Loucy (cell line): ENCODE data around the gene OSGIN1.

Source experiments
- H2AFZ ChIP-seq: fragments of 200-600 bp; sonication (generic); 2 replicates; pipeline ENCODE4 v1.6.0; 2016; ENCODE audit warnings: antibody characterized with exemption, mild to moderate bottlenecking, low read length, moderate library complexity
- H3F3A ChIP-seq: fragments of 200-600 bp; 2 replicates; pipeline ENCODE4 v1.6.0; 2016; ENCODE audit warnings: antibody characterized with exemption, low read depth, mild to moderate bottlenecking
- H3K27me3 ChIP-seq: fragments of 200-600 bp; sonication (generic); 2 replicates; pipeline ENCODE4 v1.6.1; 2014; ENCODE audit warnings: low read length, mild to moderate bottlenecking; ENCODE audit not compliant: insufficient read depth, poor library complexity, severe bottlenecking
- H3K36me3 ChIP-seq: fragments of 200-600 bp; sonication (generic); 2 replicates; pipeline ENCODE4 v1.6.1; 2016; ENCODE audit warnings: low read length; ENCODE audit not compliant: insufficient read depth
- H3K4me1 ChIP-seq: fragments of 200-600 bp; sonication (generic); 2 replicates; pipeline ENCODE4 v1.5.1; 2014; ENCODE audit warnings: low read length, mild to moderate bottlenecking; ENCODE audit not compliant: insufficient read depth, poor library complexity, severe bottlenecking
- H3K4me2 ChIP-seq: fragments of 200-600 bp; sonication (generic); 2 replicates; pipeline ENCODE4 v1.6.0; 2014; ENCODE audit warnings: antibody characterized with exemption, low read length, low read depth, mild to moderate bottlenecking; ENCODE audit not compliant: poor library complexity, severe bottlenecking
- H3K4me3 ChIP-seq: fragments of 200-600 bp; sonication (generic); 2 replicates; pipeline ENCODE4 v1.5.1; 2014; ENCODE audit warnings: low read length, mild to moderate bottlenecking, mixed read lengths; ENCODE audit not compliant: poor library complexity, severe bottlenecking
- H3K79me2 ChIP-seq: fragments of 200-600 bp; sonication (generic); 2 replicates; pipeline ENCODE4 v1.6.1; 2014; ENCODE audit warnings: low read length; ENCODE audit not compliant: insufficient read depth
- H3K9ac ChIP-seq: fragments of 200-600 bp; sonication (generic); 2 replicates; pipeline ENCODE4 v1.6.0; 2014; ENCODE audit warnings: mild to moderate bottlenecking, low read depth, low read length, moderate library complexity; ENCODE audit not compliant: poor library complexity, severe bottlenecking
- H3K9me2 ChIP-seq: fragments of 200-600 bp; sonication (generic); replicated peaks from 2 replicates; pipeline ENCODE4 v1.6.1; 2016; ENCODE audit warnings: low read depth, low read length, mixed read lengths
- H3K9me3 ChIP-seq: fragments of 200-600 bp; sonication (generic); 2 replicates; pipeline ENCODE4 v1.6.1; 2014; ENCODE audit warnings: mild to moderate bottlenecking, antibody characterized with exemption, low read length, low read depth; ENCODE audit not compliant: insufficient read depth
- H4K20me1 ChIP-seq: fragments of 200-600 bp; sonication (generic); 2 replicates; pipeline ENCODE4 v1.6.0; 2014; ENCODE audit warnings: antibody characterized with exemption, low read length, mild to moderate bottlenecking; ENCODE audit not compliant: insufficient read depth, poor library complexity, severe bottlenecking
- CTCF ChIP-seq: fragments of 200-600 bp; sonication (generic); conservative IDR thresholded peaks from 2 replicates; pipeline ENCODE4 v1.5.1; 2014; ENCODE audit warnings: mild to moderate bottlenecking, antibody characterized with exemption, low read length
- EZH2phosphoT487 ChIP-seq: fragments of 200-600 bp; IDR thresholded peaks from 2 replicates; pipeline ENCODE4 v1.6.1; 2018; ENCODE audit warnings: antibody characterized with exemption, mild to moderate bottlenecking, moderate library complexity, borderline replicate concordance

The OSGIN1 gene

GRCh38 chr16:83973581-83974385, 20.7 kb downstream of the OSGIN1 start:
- H3F3A ChIP-seq = no peaks in the 10 kb centered on the region
- no peaks in the 10 kb centered on the region for H3K9me2 ChIP-seq
- no peak overlapping the region for H3K4me3 ChIP-seq
- H3K36me3 ChIP-seq = no peaks in the 10 kb centered on the region
- H3K27me3 ChIP-seq = no peaks in the 10 kb centered on the region
- no peak overlapping the region for H3K4me2 ChIP-seq
- H4K20me1 ChIP-seq = no peaks in the 10 kb centered on the region
- no peaks in the 10 kb centered on the region for H3K9me3 ChIP-seq
- H3K4me1 ChIP-seq = no peaks in the 10 kb centered on the region
- H3K9ac ChIP-seq = no peak overlapping the region
- no peak overlapping the region for H2AFZ ChIP-seq
- TF ChIP-seq EZH2phosphoT487 (no peak), CTCF (no peak)
- H3K79me2 ChIP-seq = no peaks in the 10 kb centered on the region

GRCh38 chr16:83974475-83974874, 21.4 kb downstream of the OSGIN1 start:
- Histone ChIP-seq H3K4me2 (no peak overlapping the region), H4K20me1 (no peaks in the 10 kb centered on the region), H3K9me3 (no peaks in the 10 kb centered on the region), H3K9ac (no peak overlapping the region), H3K4me1 (no peaks in the 10 kb centered on the region), H3K9me2 (no peaks in the 10 kb centered on the region), H3K79me2 (no peaks in the 10 kb centered on the region), H3K27me3 (no peaks in the 10 kb centered on the region), H3K4me3 (no peak overlapping the region), H3K36me3 (no peaks in the 10 kb centered on the region), H3F3A (no peaks in the 10 kb centered on the region), H2AFZ (no peak overlapping the region)
- TF ChIP-seq CTCF (no peak), EZH2phosphoT487 (no peak)

- Histone ChIP-seq H3K4me1 (no peaks in the 10 kb centered on the region), H2AFZ (no peak overlapping the region), H3F3A (no peaks in the 10 kb centered on the region), H4K20me1 (no peaks in the 10 kb centered on the region), H3K36me3 (no peaks in the 10 kb centered on the region), H3K4me3 (no peak overlapping the region), H3K9me2 (no peaks in the 10 kb centered on the region), H3K79me2 (no peaks in the 10 kb centered on the region), H3K4me2 (no peak overlapping the region), H3K9ac (no peak overlapping the region), H3K9me3 (no peaks in the 10 kb centered on the region), H3K27me3 (no peaks in the 10 kb centered on the region)
- no peak for TF ChIP-seq EZH2phosphoT487
- no peak for TF ChIP-seq CTCF
Observed at GRCh38 chr16:83975590-83976260, 22.7 kb downstream of the OSGIN1 start.
